GM12878 (cell line): ENCODE results near the gene ATP5PD.

ENCODE experiments used
- CHD2 ChIP-seq: IDR thresholded peaks from 2 replicates; pipeline ENCODE4 v1.6.1; 2011; ENCODE audit warnings: low read depth, low read length, improper control_type of control experiment, borderline replicate concordance
- EP300 ChIP-seq, 2 experiments: fragments of 150-350 bp in 1 of 2; IDR thresholded peaks; 2 replicates each; pipeline ENCODE4 v1.6.1; 2011 to 2012; ENCODE audit warnings: low read depth in 2 of 2, low read length in 2 of 2, borderline replicate concordance in 1 of 2, improper control_type of control experiment in 1 of 2, inconsistent platforms in 1 of 2; ENCODE audit not compliant: control insufficient read depth in 1 of 2
- EZH2 ChIP-seq: IDR thresholded peaks from 2 replicates; pipeline ENCODE4 v1.6.1; 2012; ENCODE audit warnings: low read depth, mild to moderate bottlenecking, control low read depth, inconsistent platforms, low read length, borderline replicate concordance; ENCODE audit not compliant: control insufficient read depth
- HDAC6 ChIP-seq: fragments of 200-600 bp; sonication (generic); IDR thresholded peaks from one replicate; pipeline ENCODE4 v1.8.0; 2017; ENCODE audit warnings: antibody characterized with exemption; ENCODE audit not compliant: unreplicated experiment
- POLR2A ChIP-seq: IDR thresholded peaks from 2 replicates; pipeline ENCODE4 v1.6.1; 2011; ENCODE audit warnings: low read depth, mild to moderate bottlenecking, low read length
- RFX5 ChIP-seq: IDR thresholded peaks from 2 replicates; pipeline ENCODE4 v1.6.1; 2011; ENCODE audit warnings: low read depth, low read length, improper control_type of control experiment
- TCF7 ChIP-seq: IDR thresholded peaks from 2 replicates; pipeline ENCODE4 v1.6.1; 2014; ENCODE audit warnings: antibody characterized with exemption, borderline replicate concordance
- TF ChIP-seq, protein P1 (sequence below): IDR thresholded peaks from 2 replicates; pipeline ENCODE4 v1.6.1; 2011; ENCODE audit warnings: low read depth, mild to moderate bottlenecking, low read length, moderate library complexity, borderline replicate concordance; ENCODE audit errors: extremely low read depth
- TF ChIP-seq, protein P2 (sequence below): IDR thresholded peaks from 2 replicates; pipeline ENCODE4 v1.6.1; 2011; ENCODE audit warnings: low read depth, low read length, improper control_type of control experiment, borderline replicate concordance
- TF ChIP-seq, protein P3 (sequence below): fragments of 450-650 bp; IDR thresholded peaks from 2 replicates; pipeline ENCODE4 v1.6.1; 2018; ENCODE audit warnings: borderline replicate concordance, mild to moderate bottlenecking; ENCODE audit not compliant: partially characterized antibody
- TF ChIP-seq, protein P4 (sequence below): fragments of 450-650 bp; IDR thresholded peaks from 2 replicates; pipeline ENCODE4 v1.6.1; 2016; ENCODE audit warnings: mild to moderate bottlenecking
- TF ChIP-seq, protein P5 (sequence below), 3 experiments: IDR thresholded peaks in 2 of 3; conservative IDR thresholded peaks in 1 of 3; 2 replicates each; pipeline ENCODE4 v1.5.1; 2011; ENCODE audit warnings: low read depth in 3 of 3, low read length in 3 of 3, mild to moderate bottlenecking in 3 of 3, control low read depth in 2 of 3, moderate library complexity in 2 of 3, inconsistent platforms in 1 of 3, mixed read lengths in 1 of 3; ENCODE audit not compliant: control insufficient read depth in 2 of 3, insufficient read depth in 1 of 3; ENCODE audit errors: extremely low read depth in 1 of 3
- TF ChIP-seq, protein P6 (sequence below): IDR thresholded peaks from 2 replicates; pipeline ENCODE4 v1.6.1; 2012; ENCODE audit warnings: low read length, inconsistent platforms

DNA sequence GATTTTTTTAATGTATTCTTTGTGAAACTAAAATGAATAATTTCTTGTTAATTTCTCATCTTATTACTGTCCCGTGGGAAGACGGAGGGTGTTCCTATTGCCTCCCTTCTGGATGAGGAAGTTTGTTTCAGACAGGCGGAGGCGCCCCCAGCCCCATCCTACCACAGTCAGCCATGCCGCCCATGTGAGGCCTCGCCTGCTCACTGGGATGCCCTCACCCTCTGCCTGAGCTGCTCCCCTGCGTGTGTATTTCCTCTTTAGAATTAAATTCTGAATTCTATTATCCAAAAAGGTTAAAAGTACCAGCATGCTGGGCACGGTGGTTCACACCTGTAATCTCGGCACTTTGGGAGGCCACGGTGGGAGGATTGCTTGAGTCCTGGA, 14.3 kb upstream of the ATP5PD start:
- TF ChIP-seq, protein P1, sequence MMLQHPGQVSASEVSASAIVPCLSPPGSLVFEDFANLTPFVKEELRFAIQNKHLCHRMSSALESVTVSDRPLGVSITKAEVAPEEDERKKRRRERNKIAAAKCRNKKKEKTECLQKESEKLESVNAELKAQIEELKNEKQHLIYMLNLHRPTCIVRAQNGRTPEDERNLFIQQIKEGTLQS, result no peak
- TF ChIP-seq HDAC6, result no peak
- no peak for TF ChIP-seq EZH2
- TF ChIP-seq, protein P2, sequence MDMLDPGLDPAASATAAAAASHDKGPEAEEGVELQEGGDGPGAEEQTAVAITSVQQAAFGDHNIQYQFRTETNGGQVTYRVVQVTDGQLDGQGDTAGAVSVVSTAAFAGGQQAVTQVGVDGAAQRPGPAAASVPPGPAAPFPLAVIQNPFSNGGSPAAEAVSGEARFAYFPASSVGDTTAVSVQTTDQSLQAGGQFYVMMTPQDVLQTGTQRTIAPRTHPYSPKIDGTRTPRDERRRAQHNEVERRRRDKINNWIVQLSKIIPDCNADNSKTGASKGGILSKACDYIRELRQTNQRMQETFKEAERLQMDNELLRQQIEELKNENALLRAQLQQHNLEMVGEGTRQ, result no peak
- TF ChIP-seq RFX5, result no peak
- TF ChIP-seq, protein P3, sequence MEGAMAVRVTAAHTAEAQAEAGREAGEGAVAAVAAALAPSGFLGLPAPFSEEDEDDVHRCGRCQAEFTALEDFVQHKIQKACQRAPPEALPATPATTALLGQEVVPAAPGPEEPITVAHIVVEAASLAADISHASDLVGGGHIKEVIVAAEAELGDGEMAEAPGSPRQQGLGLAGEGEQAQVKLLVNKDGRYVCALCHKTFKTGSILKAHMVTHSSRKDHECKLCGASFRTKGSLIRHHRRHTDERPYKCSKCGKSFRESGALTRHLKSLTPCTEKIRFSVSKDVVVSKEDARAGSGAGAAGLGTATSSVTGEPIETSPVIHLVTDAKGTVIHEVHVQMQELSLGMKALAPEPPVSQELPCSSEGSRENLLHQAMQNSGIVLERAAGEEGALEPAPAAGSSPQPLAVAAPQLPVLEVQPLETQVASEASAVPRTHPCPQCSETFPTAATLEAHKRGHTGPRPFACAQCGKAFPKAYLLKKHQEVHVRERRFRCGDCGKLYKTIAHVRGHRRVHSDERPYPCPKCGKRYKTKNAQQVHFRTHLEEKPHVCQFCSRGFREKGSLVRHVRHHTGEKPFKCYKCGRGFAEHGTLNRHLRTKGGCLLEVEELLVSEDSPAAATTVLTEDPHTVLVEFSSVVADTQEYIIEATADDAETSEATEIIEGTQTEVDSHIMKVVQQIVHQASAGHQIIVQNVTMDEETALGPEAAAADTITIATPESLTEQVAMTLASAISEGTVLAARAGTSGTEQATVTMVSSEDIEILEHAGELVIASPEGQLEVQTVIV, result no peak
- TF ChIP-seq, protein P4, sequence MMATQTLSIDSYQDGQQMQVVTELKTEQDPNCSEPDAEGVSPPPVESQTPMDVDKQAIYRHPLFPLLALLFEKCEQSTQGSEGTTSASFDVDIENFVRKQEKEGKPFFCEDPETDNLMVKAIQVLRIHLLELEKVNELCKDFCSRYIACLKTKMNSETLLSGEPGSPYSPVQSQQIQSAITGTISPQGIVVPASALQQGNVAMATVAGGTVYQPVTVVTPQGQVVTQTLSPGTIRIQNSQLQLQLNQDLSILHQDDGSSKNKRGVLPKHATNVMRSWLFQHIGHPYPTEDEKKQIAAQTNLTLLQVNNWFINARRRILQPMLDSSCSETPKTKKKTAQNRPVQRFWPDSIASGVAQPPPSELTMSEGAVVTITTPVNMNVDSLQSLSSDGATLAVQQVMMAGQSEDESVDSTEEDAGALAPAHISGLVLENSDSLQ, result no peak
- TF ChIP-seq EP300 (IDR thresholded peaks at IDR 0.05; ENCODE audit: borderline replicate concordance in 1 of 2, control insufficient read depth in 1 of 2, low read depth in 2 of 2, low read length in 2 of 2), result no peak
- TF ChIP-seq POLR2A, result no peak
- TF ChIP-seq, protein P5, sequence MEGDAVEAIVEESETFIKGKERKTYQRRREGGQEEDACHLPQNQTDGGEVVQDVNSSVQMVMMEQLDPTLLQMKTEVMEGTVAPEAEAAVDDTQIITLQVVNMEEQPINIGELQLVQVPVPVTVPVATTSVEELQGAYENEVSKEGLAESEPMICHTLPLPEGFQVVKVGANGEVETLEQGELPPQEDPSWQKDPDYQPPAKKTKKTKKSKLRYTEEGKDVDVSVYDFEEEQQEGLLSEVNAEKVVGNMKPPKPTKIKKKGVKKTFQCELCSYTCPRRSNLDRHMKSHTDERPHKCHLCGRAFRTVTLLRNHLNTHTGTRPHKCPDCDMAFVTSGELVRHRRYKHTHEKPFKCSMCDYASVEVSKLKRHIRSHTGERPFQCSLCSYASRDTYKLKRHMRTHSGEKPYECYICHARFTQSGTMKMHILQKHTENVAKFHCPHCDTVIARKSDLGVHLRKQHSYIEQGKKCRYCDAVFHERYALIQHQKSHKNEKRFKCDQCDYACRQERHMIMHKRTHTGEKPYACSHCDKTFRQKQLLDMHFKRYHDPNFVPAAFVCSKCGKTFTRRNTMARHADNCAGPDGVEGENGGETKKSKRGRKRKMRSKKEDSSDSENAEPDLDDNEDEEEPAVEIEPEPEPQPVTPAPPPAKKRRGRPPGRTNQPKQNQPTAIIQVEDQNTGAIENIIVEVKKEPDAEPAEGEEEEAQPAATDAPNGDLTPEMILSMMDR (IDR thresholded peaks at IDR 0.05 in 2 of 3, conservative IDR thresholded peaks at IDR 0.05 in 1 of 3; ENCODE audit: control insufficient read depth in 2 of 3, extremely low read depth in 1 of 3, insufficient read depth in 1 of 3, low read depth in 3 of 3, low read length in 3 of 3), result no peak
- TF ChIP-seq, protein P6, sequence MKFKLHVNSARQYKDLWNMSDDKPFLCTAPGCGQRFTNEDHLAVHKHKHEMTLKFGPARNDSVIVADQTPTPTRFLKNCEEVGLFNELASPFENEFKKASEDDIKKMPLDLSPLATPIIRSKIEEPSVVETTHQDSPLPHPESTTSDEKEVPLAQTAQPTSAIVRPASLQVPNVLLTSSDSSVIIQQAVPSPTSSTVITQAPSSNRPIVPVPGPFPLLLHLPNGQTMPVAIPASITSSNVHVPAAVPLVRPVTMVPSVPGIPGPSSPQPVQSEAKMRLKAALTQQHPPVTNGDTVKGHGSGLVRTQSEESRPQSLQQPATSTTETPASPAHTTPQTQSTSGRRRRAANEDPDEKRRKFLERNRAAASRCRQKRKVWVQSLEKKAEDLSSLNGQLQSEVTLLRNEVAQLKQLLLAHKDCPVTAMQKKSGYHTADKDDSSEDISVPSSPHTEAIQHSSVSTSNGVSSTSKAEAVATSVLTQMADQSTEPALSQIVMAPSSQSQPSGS, result no peak
- no peak for TF ChIP-seq CHD2
- no peak for TF ChIP-seq TCF7
